HG03457 (cell line): ENCODE results near the gene OR51L1.
"Not testable (repeated sequence)": the region's sequence is repeated elsewhere in the genome, so short reads cannot be mapped to it uniquely, and the experiment has no call there.

ENCODE experiments used
- ATAC-seq: cut with Tn5 transposase; IDR thresholded peaks from one replicate; pipeline ENCODE4 v1.9.1; 2021; ENCODE audit warnings: moderate number of reproducible peaks; ENCODE audit not compliant: unreplicated experiment

OR51L1 gene, protein sequence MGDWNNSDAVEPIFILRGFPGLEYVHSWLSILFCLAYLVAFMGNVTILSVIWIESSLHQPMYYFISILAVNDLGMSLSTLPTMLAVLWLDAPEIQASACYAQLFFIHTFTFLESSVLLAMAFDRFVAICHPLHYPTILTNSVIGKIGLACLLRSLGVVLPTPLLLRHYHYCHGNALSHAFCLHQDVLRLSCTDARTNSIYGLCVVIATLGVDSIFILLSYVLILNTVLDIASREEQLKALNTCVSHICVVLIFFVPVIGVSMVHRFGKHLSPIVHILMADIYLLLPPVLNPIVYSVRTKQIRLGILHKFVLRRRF

DNA sequence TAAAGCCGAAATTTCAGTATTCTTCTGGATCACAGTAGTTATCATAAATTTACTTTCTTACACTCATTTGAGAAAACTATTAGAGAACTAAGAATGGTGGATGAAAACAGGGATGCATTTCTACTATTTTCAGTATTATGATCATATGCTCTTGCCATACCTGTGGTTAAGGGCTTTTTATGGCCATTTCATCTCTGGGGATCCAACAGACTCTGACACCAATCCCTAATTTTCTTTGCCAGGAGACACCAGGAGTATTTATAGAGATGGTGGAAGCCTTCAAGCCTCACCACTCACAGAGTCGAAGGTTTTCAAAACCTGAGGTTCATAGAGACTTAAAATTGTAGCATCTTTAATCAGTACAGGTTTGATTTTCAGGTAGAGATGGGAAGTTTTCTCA is at the start of gene OR51L1:
Gene OR51L1 (plus strand): TSS at position 301 of the 400 bp plus-strand sequence. CDS start 4,132 bp downstream, outside the sequence.
- ATAC-seq: no peak

DNA sequence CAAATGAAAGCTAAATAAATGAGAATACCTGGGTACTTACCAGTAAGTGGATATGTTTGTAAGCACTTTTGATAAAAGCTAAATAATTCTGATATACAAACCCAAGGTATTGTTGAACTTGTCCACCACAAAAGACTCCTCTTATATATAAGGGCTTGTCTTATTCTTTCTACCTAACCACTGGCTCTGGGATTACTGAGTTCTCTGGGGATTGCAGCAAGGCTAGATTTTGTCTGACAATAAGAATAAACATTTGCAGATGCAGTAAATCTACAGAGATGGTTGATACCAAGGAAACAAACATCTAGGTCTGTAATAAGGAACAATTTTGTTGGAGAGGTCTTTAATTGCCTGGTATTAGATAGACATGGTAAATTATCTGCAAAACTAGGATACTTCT is 47.1 kb upstream of the OR51L1 start, which contains the start of gene OR51A4:
Gene OR51A4 (minus strand): TSS at position 101 of the 400 bp plus-strand sequence. CDS start 505 bp downstream, outside the sequence.
- ATAC-seq: no peak

DNA sequence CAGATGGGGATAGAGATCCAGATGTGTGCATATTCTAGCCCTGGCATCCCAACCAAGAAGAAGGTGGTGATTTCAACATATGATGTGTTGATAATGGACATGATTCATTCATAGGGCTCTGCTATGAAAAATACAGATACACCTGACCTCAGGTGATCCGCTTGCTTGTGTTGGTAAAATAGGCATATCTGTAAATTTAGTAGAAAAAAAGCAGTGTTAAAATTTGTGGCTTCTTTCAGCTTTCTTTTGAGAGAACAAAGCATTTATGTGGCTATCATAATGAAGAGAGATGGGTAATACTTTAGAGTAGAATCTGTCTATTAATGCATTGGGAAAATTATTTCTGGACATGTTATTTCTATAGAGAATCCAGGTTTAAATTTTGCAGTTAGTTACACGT is 39.0 kb upstream of the OR51L1 start, which contains the start of gene OR51A2:
Gene OR51A2 (minus strand): TSS at position 101 of the 400 bp plus-strand sequence. CDS start 0 bp downstream, at position 101.
- ATAC-seq: not testable (repeated sequence)

DNA sequence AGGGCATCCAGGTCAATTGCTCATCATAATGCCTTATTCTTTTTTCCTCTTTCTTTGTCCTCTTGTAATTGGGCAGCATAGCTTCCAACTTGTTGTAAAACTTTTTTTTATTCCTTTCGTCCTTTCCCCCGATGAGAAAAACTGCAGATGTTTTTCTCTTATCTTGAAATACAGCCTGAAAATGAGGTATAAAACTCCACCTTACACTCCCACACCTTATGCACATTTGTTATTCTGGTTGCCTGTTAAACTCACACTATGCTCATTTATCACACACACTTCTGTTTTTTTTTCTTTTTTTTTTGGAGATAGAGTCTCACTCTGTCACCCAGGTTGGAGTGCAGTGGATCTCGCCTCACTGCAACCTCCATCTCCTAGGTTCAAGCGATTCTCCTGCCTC is 37.3 kb upstream of the OR51L1 start:
- no peak for ATAC-seq

DNA sequence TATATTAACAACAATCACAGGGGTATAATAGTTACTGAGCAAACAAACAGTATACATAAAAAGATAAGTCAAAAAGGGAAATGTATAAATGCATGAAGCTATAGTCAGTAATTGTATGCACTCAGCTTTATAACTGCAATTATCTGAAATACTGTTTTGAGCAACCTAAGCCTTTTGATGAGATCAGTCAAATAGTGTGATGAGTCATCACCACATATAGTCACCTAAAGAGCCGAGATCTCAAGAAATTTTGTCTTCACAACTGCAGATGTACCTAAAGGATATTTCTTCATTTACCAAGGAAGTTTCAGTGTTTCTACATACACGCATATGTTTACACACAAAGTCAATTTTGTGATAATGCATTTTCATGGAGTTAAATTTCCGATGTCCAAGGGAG is 33.8 kb upstream of the OR51L1 start:
- no peak for ATAC-seq

DNA sequence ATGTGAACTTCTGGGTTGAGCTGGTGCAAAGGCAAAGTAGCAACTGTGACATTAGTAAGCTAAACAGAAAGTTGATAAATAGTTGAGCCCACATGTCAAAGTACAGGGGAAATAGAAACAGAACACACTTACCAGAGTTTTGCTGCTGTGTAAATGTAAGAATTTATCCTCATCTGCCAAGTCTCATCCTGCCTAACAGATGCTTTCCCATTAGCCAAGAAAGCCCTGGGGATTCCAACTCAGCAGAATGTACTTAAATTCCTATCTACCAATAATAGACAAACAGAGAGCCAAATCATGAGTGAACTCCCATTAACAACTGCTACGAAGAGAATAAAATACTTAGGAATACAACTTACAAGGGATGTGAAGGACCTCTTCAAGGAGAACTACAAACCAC is 31.8 kb upstream of the OR51L1 start:
- ATAC-seq: no peak

DNA sequence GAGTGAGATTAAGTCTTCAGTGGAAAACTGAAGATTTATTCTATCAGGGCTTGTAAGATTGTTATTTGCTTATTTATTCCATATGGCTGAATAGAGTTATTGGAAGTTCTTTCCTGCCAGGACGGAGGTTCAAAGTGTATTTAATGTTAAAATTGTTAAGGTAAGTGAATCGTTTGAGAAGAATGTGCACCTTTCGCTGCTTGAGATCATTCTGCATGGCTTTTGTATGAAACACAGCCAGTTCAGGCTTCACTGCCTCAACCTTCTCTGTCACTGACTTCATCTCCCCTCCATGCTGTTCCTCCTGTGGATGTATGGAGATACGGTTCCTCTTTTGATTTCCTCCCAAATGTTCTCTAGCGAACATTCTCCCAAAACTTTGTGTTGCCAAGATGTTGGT is 19.2 kb upstream of the OR51L1 start:
- no peak for ATAC-seq

DNA sequence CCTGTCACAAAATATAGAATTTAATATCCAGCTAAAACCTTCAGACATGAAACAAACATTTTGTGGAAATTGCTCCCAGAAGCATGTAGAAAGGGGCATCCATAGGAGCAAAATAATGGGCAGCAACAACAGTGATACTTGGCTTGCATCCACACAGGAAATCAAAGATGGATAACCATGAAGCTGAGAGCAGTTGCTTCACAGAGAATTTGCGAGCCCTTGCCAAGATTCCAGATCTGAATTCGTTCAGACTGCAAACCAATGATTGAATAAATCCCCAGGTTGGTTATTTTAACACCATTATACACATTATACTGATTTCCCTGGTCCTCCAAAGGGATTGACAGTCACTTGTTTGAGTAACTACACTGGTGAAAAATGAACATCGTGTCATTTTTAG is 15.6 kb upstream of the OR51L1 start:
- ATAC-seq: no peak

DNA sequence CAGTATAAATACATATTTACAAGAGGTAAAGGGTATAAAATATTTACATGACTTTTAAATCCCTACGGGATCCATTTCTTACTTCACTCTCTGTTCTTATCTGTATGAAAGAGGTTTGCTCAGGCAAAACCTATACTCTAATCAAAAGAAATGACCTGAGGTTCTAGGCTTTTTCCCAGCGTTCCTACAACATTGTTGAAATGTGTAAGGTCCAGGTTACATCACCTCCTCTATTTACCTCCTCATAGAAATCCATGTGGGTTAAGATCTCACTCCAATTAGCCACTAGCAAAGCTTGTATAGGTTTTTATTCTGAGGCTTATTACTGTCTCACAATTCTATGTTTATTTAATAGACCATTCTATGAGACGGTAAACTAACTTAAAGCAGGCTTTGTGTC is 12.0 kb upstream of the OR51L1 start:
- no peak for ATAC-seq

DNA sequence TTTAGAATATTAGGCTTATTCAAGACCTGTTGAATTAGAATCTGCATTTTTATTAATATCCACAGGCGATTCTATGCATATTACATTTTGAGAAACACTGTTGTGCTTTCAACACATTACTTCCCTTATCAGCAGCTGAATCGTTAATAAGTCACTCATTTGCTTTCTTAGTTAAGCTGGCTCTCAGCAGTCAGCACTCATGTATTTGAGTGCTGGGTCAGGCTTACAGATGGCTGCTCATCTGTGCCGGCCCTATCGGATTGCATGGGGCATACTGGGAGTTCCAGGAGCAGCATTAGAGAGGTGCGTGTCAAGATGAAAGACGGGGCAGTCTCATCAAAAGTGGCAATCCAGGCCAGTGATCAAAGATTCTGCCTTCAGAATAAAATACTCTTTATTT is 10.8 kb upstream of the OR51L1 start:
- ATAC-seq: no peak

DNA sequence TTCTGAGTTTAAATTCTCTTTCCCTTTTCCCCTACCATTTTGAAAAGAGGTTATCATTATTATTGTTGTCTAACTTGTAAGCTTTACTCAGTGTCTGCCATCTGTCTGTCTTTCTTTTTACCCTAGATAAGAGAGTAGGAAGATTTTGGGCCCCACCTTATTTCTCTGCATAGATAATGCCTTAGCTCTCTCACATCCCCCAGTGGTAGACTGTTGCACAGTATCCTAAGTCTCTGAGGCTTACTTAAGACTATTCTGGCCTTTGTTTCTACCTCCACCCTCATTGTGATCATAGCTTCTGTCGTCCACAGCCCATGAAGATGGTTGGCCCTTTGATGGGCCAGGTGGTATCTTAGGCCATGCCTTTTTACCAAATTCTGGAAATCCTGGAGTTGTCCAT is 3.6 kb upstream of the OR51L1 start:
- ATAC-seq: no peak

DNA sequence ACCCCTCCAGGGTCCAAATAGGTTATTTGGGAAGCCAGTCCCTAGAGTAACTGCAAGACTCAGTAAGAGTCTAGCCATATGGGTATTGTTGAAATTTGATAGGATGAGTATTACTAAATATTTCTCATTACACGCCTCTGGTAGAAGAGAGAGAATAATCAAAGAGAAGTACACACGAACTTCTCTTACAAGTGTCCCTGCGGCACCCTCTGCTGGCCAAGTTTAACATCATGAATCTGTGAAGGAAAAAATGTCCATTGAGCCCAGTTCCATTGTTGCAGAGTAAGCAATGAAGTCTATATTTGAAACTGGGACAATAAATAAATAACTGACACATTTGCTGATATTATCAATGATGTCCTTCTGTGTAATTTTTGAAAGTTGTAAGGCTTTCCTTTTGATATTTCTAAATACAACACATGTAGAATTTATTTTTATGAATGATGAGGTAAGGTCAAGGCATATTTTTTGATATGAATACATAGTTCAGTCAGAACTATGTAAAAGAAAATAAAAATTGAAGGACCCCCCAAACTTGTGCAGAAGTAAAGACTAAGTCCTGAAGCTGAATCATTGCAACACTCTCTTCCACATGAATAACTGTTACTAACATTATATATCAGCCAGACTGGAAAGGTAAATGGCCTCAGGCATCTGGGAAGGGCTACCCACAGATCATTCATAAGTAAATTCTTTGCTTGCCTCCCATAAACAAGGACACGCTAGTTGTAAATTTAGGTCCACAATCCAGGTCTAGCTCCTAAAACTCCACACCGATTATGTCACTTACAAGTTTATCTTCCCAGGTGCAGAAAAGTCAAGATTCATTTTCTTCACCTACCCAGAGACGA is 10.0 kb downstream of the OR51L1 start:
- ATAC-seq: no peak

DNA sequence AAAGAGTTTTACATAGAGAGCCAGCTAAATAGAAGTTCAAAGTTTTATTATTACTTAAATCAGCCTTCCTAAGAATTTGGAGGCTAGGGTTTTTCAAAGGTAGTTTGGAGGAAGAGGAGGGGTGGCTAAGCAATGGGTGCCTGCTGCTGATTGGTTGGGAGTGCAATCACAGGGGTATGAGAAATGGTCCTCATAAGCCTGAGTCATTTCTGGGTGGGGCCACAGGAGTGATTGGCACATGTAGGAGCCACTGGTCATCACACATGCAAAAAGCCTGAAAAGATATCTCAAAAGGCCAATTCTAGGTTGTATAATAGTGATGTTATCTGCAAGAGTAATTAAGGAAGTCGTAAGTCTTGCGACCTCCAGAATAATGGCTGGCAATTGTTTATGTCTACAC is 12.9 kb downstream of the OR51L1 start:
- no peak for ATAC-seq

DNA sequence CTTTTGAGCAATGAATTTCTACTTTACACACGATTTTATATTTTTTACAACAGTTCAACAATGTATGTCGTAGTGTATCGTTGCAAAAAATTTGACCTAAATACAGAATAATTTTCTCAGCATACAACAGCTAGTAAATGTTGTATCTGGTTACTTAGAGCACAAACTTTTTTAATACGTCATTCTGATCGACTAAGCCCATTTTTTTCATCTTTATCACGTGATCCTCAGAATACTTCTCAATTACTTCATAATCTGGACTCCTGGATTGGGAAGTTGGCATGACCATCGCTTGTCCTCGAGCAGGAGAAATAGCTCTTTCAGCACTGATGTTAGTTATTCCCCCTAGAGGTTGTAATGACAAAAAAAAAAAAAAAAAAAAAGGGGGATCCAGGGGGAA is 16.6 kb downstream of the OR51L1 start:
- no peak for ATAC-seq

DNA sequence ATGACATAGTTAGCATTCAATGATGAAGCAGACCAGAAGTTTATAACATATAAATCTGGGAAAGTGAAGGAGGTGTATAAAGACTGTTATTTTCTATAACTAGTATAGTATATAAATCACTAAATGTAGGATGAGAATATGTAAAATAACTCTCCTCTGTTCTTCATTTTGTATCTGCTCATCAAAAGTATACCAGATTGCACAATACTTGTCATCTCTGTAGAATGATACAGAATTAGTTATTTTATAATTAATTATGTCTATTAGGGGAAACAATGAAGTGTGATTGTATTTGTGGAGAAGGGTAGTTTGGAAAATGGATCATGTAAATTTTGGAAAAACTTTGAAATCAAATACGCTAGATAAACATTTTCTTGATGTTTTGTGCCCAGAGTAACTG is 18.4 kb downstream of the OR51L1 start:
- ATAC-seq: no peak

DNA sequence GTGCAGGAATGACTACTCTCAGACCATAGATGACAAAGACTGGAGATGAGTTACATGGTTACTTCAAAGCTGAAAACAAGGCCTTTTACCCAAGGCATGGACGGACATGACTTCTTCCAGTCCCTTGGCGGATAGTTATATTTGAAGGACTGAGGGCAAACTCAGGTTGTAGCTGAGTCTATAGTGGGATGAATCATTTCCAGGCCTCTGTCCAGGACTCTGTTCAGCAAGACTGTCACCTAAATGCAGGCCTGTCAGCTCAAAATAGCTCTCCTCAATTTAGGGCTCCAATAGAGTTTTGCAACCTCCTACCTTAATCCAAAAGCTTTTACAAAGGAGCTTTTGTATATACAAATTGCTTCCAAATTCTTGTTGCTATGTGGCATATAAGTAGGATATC is 27.3 kb downstream of the OR51L1 start:
- ATAC-seq: no peak

DNA sequence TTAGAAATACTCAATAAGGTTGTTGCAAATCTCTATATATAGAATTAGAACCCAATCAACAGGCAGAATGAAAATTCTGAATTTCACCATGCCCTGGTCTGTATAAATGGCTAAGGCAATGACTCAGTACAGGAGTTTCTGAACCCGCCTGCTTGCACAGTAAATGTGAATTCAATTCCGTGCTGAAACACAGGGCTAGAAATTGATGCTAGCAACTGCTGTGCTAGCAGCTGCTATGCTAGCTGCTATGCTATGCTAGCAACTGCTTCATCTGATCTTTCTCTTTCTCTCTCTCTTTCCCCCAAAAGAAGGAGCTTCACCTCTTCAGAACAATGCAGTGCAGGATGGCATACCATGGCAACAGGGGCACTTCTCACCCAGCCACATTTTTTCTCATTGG is 42.0 kb downstream of the OR51L1 start:
- no peak for ATAC-seq

DNA sequence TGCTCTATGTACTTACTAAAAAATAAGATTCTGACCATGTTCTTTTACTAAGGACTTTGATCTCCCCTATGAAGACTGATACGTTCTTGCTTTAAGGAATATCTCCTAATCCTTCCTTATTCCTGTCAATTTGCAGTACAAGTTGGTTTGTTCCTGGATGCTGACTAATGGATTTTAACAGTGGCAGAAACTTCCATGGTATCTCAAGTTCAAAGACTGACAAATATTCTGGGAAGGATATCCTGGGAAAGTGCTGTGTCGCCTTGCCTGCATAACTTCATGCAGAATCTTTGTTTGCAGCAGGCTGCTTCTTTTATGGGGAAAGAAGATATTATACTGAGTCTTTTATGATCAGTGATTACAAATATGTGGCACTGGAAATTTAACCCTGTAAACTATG is 43.3 kb downstream of the OR51L1 start:
- ATAC-seq: no peak

DNA sequence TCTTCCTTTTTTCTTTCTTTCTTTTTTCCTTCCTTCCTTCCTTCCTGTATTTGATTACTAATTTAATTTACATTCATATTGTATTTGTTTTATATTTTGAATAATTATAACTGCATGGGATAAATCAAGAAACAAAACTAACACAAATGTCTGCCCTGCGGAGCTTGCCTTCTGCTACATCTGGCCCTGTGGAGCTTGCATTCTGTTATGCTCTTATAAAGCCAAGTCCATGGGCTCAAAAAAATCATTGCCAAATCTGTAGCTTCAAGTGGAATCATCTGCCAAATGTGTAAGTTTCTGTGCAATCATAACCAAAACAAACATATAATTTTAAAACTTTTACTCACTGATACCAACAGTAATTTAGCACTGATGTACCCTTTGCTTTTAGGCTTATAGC is 43.7 kb downstream of the OR51L1 start:
- no peak for ATAC-seq

DNA sequence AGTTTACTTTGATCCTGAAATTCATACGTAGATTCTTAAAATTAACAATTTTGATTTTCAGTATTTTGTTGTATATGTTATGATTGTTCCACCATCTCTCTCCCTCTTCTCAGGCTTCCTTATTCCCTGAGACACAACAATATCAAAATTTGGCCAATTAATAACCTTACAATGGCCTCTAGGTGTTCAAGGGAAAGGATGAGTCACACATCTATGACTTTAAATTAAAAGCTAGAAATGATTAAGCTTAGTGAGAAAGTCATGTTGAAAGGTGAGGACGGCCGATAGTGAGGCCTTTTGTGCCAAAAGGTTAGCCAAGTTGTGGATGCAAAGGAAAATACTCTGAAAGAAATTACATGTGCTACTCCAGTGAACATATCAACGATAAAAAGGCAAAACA is 46.2 kb downstream of the OR51L1 start:
- ATAC-seq: no peak

DNA sequence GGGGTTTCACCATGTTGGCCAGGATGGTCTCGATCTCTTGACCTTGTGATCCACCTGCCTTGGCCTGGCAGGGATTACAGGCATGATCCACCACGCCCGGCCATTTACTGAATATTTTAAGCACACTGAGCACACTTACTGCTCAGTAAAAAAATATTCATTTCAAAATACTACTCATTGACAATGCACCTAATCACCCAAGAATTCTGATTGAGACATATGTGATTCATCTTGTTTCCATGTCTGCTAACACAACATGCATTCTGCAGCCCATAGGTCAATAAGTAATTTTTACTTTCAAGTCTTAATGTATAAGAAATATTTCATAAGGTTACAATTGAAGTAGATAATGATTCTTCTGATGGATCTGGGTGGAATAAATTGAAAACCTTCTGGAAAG is 47.4 kb downstream of the OR51L1 start:
- no peak for ATAC-seq

DNA sequence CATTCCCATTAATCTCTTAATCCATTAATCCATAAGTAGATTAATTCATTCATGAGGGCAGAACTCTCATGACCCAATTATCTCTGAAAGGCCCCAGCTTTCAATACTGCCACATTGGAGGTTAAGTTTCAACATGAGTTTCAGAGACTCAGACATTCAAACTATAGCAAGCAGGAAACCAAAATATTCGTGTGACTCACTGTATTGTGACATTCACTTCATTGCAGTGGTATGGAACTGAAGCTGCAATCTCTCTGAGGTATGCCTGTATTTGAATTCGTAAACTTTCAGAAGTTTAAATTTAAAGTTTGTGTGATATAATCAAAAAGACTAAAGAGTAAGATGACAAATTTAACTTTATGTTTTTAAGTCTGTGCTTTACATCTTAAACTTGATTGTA is 48.7 kb downstream of the OR51L1 start:
- ATAC-seq: no peak
